Progenitor cell of endocrine pancreas (in vitro differentiated cells): Measurements from ENCODE around the gene EEFSEC. TPM values are rescaled to one million over a fixed set of nuclear protein-coding genes. Genes with fewer than 3 reads are reported as not detected.
A peak's percentile ranks its signal among the peaks of the same experiment; 100 is the strongest.

ENCODE experiments used
- DNase-seq: peaks from one replicate; pipeline ENCODE4 v3.0.0; 2021; ENCODE audit warnings: low spot score; ENCODE audit not compliant: unreplicated experiment
- H3K27ac Mint-ChIP-seq: 2 replicates; pipeline ENCODE4 v1.8.0; 2021; ENCODE audit warnings: mild to moderate bottlenecking, moderate library complexity, mixed read lengths
- H3K27me3 Mint-ChIP-seq: 2 replicates; pipeline ENCODE4 v1.8.0; 2021; ENCODE audit warnings: mixed read lengths
- H3K36me3 Mint-ChIP-seq: 2 replicates; pipeline ENCODE4 v1.8.0; 2022; ENCODE audit warnings: mixed read lengths; ENCODE audit not compliant: insufficient read depth
- H3K4me1 Mint-ChIP-seq: 2 replicates; pipeline ENCODE4 v1.8.0; 2021; ENCODE audit warnings: low read depth, mixed read lengths
- H3K4me3 Mint-ChIP-seq: 2 replicates; pipeline ENCODE4 v1.8.0; 2021; ENCODE audit warnings: low read depth, mild to moderate bottlenecking, moderate library complexity, mixed read lengths
- H3K9me3 Mint-ChIP-seq: 2 replicates; pipeline ENCODE4 v1.8.0; 2021; ENCODE audit warnings: low read depth, mixed read lengths
- total RNA-seq: library from RNA; stranded (reverse); gene quantifications from 2 replicates; pipeline ENCODE4 v1.2.1, GENCODE V29; 2021
- TF ChIP-seq, protein P1 (sequence below): fragments of 200-600 bp; sonication (generic); IDR thresholded peaks from one replicate; pipeline ENCODE4 v1.5.0; 2021; ENCODE audit warnings: antibody characterized with exemption, mild to moderate bottlenecking; ENCODE audit not compliant: unreplicated experiment

The EEFSEC gene
- total RNA-seq, 1 donor from 2014 or later: 11.8 TPM

DNA sequence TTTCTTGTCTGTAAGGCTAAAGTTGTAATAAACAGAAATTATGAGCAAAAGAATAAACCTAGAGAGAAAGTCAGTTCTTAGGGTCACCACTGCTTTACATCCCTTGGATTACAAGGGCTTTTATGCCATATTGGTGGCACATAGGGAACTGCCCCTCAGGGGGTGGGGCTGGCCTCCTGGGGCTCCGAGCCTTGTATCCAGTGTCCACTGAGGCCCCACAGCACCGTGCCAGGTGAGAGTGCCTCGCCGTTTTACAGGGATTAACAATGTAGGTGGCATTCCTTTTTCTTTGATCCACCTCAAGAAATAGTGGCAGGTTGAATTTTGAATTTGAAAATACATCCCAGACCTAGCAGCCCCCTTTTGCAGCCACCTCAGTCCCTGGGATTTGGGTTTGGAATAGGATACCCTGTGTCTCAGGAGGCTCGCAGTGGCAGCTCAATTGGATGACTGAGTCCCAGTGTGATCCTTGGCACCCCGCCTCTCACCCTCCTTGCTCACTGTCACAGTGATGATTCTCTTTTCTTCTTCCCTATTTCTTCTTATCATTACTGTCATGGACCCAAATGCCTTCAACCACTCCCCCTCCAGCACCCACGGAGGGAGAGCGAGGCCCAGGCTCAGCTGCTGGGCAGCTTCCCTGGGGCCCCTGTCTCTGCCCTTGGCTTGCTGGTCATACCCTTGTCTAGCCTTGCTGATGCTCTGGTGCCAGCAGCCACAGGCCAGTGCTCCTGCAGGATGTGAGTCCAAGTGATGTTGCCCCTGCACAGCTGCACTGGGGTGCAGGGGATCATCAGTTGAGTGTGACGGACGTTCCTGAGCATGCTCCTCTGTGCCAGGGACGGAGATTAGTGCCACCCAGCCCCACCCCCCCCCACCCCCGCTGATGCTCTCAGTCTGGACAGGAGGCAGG, 175.5 kb downstream of the EEFSEC start:
- DNase-seq: no peak
- no peak overlapping the region for H3K4me3 Mint-ChIP-seq
- peaks cover 26% of the 10 kb centered on the region for H3K27me3 Mint-ChIP-seq
- H3K4me1 Mint-ChIP-seq: peaks cover 10% of the 10 kb centered on the region
- no peak overlapping the region for H3K27ac Mint-ChIP-seq
- TF ChIP-seq, protein P1, sequence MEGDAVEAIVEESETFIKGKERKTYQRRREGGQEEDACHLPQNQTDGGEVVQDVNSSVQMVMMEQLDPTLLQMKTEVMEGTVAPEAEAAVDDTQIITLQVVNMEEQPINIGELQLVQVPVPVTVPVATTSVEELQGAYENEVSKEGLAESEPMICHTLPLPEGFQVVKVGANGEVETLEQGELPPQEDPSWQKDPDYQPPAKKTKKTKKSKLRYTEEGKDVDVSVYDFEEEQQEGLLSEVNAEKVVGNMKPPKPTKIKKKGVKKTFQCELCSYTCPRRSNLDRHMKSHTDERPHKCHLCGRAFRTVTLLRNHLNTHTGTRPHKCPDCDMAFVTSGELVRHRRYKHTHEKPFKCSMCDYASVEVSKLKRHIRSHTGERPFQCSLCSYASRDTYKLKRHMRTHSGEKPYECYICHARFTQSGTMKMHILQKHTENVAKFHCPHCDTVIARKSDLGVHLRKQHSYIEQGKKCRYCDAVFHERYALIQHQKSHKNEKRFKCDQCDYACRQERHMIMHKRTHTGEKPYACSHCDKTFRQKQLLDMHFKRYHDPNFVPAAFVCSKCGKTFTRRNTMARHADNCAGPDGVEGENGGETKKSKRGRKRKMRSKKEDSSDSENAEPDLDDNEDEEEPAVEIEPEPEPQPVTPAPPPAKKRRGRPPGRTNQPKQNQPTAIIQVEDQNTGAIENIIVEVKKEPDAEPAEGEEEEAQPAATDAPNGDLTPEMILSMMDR: no peak
- no peaks in the 10 kb centered on the region for H3K9me3 Mint-ChIP-seq
- H3K36me3 Mint-ChIP-seq: no peaks in the 10 kb centered on the region

DNA sequence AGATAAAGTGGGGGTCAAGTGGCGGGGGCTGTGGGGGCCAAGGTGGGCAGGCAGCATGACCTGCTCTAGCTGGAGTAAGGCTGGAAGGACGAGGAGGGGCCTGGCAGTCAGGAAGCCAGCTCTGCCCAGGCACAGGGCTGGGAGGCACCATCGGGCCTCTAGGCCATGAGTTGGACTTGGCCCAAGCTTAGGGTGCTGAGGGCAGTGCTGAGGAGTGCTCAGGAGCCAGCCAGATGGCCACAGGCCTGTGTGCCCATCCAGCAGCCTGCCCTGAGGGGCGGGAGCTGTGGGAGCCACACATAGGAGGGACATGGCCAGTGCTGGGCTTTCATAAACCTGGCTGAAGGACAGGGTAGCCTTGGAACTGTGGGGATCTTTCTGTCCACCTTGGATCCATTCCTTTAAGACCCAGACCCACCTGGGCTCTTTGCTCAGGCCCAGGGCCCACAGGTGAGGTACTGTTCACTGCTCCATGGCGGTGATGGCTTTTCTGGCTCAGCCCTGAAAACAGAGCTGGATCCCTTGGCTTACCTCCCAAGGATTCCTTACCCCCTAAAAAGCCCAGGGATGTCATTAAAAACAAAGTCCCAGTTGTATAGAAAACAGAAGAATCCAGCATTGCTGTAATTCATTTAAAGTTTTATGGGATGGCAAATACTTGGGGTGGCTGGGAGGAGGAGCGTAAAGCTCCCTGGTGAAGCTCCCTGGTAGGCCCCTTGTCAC, 176.4 kb downstream of the EEFSEC start:
- TF ChIP-seq, protein P1: no peak
- H3K4me1 Mint-ChIP-seq: peaks cover 9% of the 10 kb centered on the region
- H3K36me3 Mint-ChIP-seq: no peaks in the 10 kb centered on the region
- peaks cover 30% of the 10 kb centered on the region for H3K27me3 Mint-ChIP-seq
- H3K27ac Mint-ChIP-seq: no peak overlapping the region
- no peak for DNase-seq
- H3K9me3 Mint-ChIP-seq: no peaks in the 10 kb centered on the region
- no peak overlapping the region for H3K4me3 Mint-ChIP-seq

DNA sequence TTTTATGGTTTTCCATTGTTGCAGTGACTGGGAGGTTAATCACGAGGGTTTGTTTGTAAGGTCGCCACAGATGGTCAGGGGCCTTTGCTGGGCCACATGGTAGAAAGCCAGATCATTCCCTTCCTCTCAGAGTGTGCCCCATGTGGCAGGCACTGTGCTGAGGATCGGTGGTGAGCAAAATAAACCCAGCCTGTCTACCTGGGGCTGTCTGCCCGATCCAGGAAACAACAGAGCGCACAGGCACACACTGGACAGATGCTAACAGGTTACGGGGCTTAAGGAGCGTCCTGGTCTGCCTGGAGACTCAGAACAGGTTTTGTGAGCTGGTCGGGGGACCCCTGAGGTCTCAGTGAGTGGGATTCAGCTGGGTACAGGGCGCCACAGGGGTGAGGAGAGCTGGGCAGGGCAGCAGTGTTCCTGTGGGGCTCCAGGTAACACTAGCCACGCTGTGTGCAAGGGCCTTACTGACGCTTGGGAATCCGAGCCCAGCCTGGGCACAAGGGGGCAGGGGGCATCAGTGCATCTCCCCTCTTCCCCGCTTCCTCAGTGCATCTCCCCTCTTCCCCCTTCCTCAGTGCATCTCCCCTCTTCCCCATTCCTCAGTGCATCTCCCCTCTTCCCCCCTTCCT, 177.0 kb downstream of the EEFSEC start:
- H3K27me3 Mint-ChIP-seq: peaks cover 31% of the 10 kb centered on the region
- peaks cover 10% of the 10 kb centered on the region for H3K4me1 Mint-ChIP-seq
- H3K27ac Mint-ChIP-seq: peak overlapping the region; percentile 5
- DNase-seq: no peak
- H3K36me3 Mint-ChIP-seq: no peaks in the 10 kb centered on the region
- TF ChIP-seq, protein P1: no peak
- H3K4me3 Mint-ChIP-seq: no peak overlapping the region
- H3K9me3 Mint-ChIP-seq: no peaks in the 10 kb centered on the region

DNA sequence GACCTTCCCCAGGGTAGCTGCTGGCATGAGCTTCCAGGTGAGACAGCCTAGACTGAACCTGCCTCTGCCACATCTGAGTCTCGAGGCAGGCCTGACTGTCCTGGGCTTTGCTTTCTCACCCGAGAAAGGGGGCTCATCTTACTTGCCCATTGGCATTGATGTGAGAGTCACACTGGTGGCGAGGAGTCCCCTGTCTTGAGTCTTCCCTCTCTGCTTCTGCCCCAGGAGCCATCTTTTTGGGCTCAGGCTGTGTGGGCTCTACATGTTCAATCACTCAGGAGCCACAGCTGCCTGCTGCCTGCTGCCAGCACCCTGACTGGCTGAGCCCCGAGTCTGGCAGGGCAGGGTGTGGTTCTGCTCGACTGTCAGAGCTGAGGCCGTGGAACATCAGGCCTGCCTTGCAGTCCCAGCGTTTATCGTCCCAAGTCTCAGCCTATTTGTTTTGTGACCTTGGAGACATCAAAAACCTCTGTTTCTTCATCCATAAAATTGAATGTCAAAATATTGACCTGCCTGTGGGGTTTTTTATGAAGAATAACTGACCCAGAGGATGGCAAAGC, 180.9 kb downstream of the EEFSEC start:
- Mint-ChIP-seq H3K36me3 (no peaks in the 10 kb centered on the region), H3K27me3 (peaks cover 39% of the 10 kb centered on the region), H3K4me1 (peaks cover 48% of the 10 kb centered on the region), H3K4me3 (no peak overlapping the region), H3K27ac (no peak overlapping the region), H3K9me3 (no peaks in the 10 kb centered on the region)
- no peak for DNase-seq
- TF ChIP-seq, protein P1: no peak

DNA sequence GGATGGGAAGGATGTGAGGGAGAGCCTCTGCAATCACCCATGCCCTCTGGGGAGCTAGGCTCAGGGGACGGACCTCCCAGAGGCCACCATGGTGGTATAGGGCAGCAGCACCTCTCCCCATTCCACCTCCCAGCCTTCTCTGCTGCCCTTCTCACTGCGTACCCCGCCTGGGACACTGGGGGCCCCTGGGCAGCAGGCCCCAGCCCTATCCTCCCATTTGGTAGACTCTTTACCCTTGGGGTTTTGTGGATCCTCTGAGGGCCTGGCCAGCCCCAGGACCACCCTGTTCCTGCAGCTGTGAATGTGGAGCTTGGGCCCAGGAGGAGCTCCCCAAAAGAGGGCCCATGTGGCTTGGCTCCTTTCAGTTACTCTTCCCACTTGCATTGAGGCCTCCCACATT, 181.5 kb downstream of the EEFSEC start:
- no peak for DNase-seq
- no peaks in the 10 kb centered on the region for H3K9me3 Mint-ChIP-seq
- H3K27me3 Mint-ChIP-seq: peaks cover 39% of the 10 kb centered on the region
- peaks cover 54% of the 10 kb centered on the region for H3K4me1 Mint-ChIP-seq
- H3K36me3 Mint-ChIP-seq: no peaks in the 10 kb centered on the region
- TF ChIP-seq, protein P1: no peak
- no peak overlapping the region for H3K27ac Mint-ChIP-seq
- no peak overlapping the region for H3K4me3 Mint-ChIP-seq
